HG03064 (cell line): ENCODE measurements around the gene ESX1.
"Not testable (repeated sequence)": the region's sequence is repeated elsewhere in the genome, so short reads cannot be mapped to it uniquely, and the experiment has no call there.

Experiments
- ATAC-seq: cut with Tn5 transposase; IDR thresholded peaks from one replicate; pipeline ENCODE4 v1.9.1; 2021; ENCODE audit warnings: low read depth; ENCODE audit not compliant: unreplicated experiment

Gene ESX1

GRCh38 chrX:104254442-104255115 is at the start of gene ESX1:
Gene ESX1 (minus strand): TSS chrX:104254933. CDS start chrX:104254849, 84 bp downstream.
- ATAC-seq, result no peak

GRCh38 chrX:104295636-104296035 is 40.9 kb upstream of the ESX1 start:
- ATAC-seq, result no peak

GRCh38 chrX:104288961-104289360 is 34.2 kb upstream of the ESX1 start:
- ATAC-seq, result no peak

DNA sequence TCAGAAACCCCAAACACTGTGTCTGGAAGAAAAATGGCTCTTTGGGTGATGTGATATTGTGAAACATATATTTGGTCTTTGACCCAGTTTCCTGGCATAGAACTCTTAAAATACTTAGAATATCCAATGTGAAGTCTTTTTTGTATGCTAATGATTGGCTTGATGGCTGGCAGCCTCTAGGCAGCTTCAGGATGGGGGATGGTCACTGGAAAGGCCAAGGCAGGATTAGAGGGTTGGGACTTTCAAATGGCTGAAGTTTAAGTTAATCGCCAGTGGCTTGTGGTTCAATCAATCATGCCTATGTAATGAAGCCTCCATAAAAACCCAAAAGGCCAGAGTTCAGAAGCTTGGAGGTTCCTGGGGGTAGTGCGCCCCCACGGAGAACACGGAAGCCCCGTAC is 33.5 kb upstream of the ESX1 start:
- ATAC-seq, result no peak

- no peak for ATAC-seq
Measured at GRCh38 chrX:104285201-104285600, 30.5 kb upstream of the ESX1 start.

- no peak for ATAC-seq
Measured at GRCh38 chrX:104284507-104284906, 29.8 kb upstream of the ESX1 start.

DNA sequence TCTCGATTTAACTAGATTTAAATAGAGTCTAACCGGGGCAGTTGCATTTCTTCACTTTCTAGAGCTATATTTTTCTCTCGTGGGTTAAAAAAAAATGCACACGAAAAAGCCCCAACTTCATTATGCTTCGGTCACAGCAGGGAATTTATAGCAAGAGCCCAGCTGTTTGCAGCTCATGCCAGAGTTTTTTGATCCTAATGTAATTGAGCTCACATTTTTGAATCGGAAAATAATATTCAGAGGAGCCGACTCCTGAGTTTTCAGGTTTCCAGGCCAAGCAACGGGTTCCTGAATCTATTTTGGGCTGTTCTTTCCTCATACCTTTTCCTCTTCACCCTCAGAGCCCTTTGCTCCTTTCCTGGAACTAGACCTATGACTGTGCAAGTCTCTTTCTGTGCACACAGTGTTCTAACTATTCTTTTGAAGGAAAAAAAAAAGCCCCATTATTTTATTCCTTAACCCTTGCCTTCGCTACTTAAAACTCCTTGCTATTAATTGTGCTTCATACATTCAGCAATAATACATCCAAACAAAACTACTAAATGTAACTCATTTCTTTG is 27.5 kb upstream of the ESX1 start:
- no peak for ATAC-seq

DNA sequence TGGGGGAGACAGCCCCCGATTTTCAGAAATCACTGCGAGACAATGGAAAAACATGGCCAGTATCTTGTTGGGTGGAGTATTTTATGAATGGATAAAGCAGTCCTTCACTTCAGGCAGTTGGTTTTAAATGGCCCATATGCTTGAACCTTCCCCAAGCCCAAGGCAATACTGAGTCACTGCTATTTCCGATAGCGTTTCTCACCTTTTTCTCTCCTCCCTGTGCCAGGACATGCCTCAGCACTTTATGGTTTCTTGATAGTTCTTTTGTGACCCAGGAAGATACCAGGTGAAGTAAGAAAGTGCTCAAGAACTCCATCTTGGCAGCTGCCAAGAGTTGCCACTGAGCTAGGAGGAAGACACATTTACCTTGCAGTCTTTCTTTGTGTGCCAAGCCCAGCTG is 26.8 kb upstream of the ESX1 start:
- no peak for ATAC-seq

DNA sequence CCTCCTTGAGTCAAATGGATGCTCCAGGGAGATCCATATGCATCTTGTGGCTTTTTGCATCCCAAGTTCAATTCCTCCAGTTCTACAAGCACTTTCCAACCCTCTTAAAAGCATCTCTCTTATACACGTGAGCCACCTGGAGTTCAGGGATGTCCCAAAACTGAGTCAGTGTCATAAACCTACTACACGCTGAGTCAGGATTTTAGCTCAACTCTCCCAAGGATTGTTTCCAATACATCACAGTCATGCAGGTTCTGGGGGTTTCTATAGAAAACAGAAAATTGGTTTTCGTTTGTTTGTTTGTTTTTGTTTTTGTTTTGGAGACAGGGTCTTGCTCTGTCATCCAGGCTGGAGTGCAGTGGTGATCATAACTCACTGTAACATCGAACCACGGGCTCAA is 25.9 kb upstream of the ESX1 start:
- no peak for ATAC-seq

- no peak for ATAC-seq
Measured at GRCh38 chrX:104270916-104271512, 16.3 kb upstream of the ESX1 start.

- ATAC-seq, result no peak
Measured at GRCh38 chrX:104270212-104270611, 15.5 kb upstream of the ESX1 start.

GRCh38 chrX:104255465-104255864 is 732 bp upstream of the ESX1 start:
- no peak for ATAC-seq

DNA sequence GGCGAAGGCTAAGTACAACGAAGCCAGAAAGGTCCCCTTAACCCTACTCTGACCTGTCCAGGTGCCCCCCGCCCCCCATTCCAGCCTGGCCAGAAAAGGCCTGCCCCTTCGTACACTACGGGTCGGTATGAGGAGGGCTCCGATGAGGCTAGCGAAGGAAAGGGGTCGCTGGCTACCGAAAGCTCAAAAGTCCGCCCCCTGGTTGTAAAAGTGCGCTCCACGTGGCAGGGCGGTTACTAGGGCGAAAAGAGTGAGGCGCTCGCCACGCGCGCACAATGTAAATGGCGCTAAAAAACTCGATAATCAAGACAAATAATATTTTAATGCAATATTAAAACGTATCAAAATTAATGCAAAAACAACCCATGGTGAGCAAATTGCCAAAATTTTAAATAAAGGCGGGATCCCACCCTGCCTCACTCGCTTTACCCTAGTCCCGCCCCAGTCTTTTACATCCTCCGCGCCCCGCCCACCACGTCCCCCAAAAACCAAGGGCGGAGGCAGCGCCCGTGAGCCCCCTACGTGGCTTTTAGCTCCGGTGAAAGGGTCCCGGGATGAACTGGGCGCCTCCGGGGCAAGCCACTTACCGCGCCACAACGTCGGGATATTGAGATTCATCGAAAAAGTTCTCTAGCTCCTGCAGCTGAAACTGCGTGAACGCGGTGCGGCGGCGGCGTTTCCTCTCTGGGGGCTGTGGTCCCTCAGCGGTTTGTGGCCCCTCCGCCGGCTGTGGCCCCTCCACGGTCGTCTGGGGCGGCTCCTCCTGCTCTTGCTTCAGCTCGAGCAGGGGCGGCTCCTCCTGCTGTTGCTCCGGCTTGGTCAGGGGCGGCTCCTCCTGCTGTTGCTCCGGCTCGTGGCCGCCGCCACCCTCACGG is 929 bp downstream of the ESX1 start:
- ATAC-seq, result no peak

- no peak for ATAC-seq
Measured at GRCh38 chrX:104250470-104250869, 4.3 kb downstream of the ESX1 start.

GRCh38 chrX:104230060-104230459 is 24.7 kb downstream of the ESX1 start:
- not testable (repeated sequence) for ATAC-seq

- ATAC-seq, result no peak
Measured at GRCh38 chrX:104211187-104211586, 43.5 kb downstream of the ESX1 start.

DNA sequence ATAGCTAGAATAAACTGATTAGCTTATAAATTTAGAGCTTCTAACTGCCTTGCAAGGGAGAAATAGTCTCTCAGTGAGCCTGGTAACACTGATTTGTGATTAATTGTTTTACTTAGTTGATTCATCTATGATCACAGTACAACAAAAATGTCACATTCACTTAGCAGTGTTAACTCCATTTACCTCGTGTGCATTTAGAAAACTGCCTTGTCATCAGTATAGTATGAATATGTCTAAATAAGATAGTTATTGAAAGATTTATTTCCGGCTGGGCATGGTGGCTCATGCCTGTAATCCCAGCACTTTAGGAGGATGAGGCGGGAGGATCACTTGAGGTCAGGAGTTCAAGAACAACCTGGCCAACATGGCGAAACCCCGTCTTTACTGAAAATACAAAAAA is 49.2 kb downstream of the ESX1 start:
- no peak for ATAC-seq
